Lung (tissue), 12 donors: ENCODE results near the gene NKAP. TPM values are rescaled to one million over a fixed set of nuclear protein-coding genes. Genes with fewer than 3 reads are reported as not detected.
"Not testable (repeated sequence)": the region's sequence is repeated elsewhere in the genome, so short reads cannot be mapped to it uniquely, and the experiment has no call there.

ENCODE experiments used
- ATAC-seq: fragments of 200-7000 bp; cut with Tn5 transposase; one replicate; pipeline ENCODE4 v1.9.1; 2020; ENCODE audit warnings: moderate number of reproducible peaks; ENCODE audit not compliant: insufficient read depth, low FRiP score
- DNase-seq, 3 donors: peaks; one replicate each; pipeline ENCODE4 v3.0.0-alpha.2; 2013 to 2017
- H3K27ac ChIP-seq, 2 donors: one replicate each; pipeline ENCODE4 v1.5.1; 2013; ENCODE audit warnings: mild to moderate bottlenecking in 2 of 2, moderate library complexity in 2 of 2, control low read depth in 1 of 2, inconsistent platforms in 1 of 2, low read depth in 1 of 2, low read length in 1 of 2
- H3K27me3 ChIP-seq, 3 donors: one replicate each; pipeline ENCODE4 v1.5.1; 2013; ENCODE audit warnings: low read length in 2 of 3; ENCODE audit not compliant: control insufficient read depth in 3 of 3, insufficient read depth in 3 of 3
- H3K36me3 ChIP-seq, 4 donors: one replicate each; pipeline ENCODE4 v1.5.1; 2013; ENCODE audit warnings: low read length in 4 of 4, mild to moderate bottlenecking in 1 of 4, moderate library complexity in 1 of 4; ENCODE audit not compliant: control insufficient read depth in 4 of 4, insufficient read depth in 4 of 4
- H3K4me1 ChIP-seq, 5 donors: one replicate each; pipeline ENCODE4 v1.5.1; 2013; ENCODE audit warnings: low read length in 5 of 5, mild to moderate bottlenecking in 2 of 5, moderate library complexity in 1 of 5; ENCODE audit not compliant: control insufficient read depth in 5 of 5, insufficient read depth in 5 of 5
- H3K4me3 ChIP-seq: one replicate; pipeline ENCODE4 v1.5.1; 2013; ENCODE audit warnings: mild to moderate bottlenecking, control low read depth, moderate library complexity
- H3K9ac ChIP-seq, 2 donors: one replicate each; pipeline ENCODE4 v1.5.1; 2013; ENCODE audit warnings: low read length in 2 of 2, control low read depth in 1 of 2; ENCODE audit not compliant: insufficient read depth in 1 of 2
- H3K9me3 ChIP-seq, 4 donors: one replicate each; pipeline ENCODE4 v1.5.1; 2013; ENCODE audit warnings: low read length in 3 of 4, mild to moderate bottlenecking in 1 of 4, moderate library complexity in 1 of 4; ENCODE audit not compliant: control insufficient read depth in 4 of 4, insufficient read depth in 3 of 4
- CTCF ChIP-seq: IDR thresholded peaks from 2 replicates; pipeline ENCODE4 v1.5.1; 2012; ENCODE audit warnings: mild to moderate bottlenecking; ENCODE audit errors: control extremely low read depth, extremely low read depth
- WGBS, 2 donors: extraction: QIAGEN DNeasy Blood & Tissue Kit; methylation state at CpG; one replicate each; pipeline ENCODE4 v1.1.7; 2013; 5-methylcytosine and 5-hydroxymethylcytosine counted together
- polyA plus RNA-seq, 2 donors: library from polyadenylated mRNA; stranded (reverse); fragments of 200-250 nt; gene quantifications; one replicate each; pipeline ENCODE4 v1.2.1, GENCODE V29; 2013
- total RNA-seq, 2 donors: library from RNA; depleted of rRNA in 1 of 2; stranded (reverse); fragments of >200 nt in 1 of 2; gene quantifications; one replicate each; pipeline ENCODE4 v1.2.1, GENCODE V29; 2014 to 2021
- donor health status: control.
- donor health status: control.
- donor health status: Bipolar disorder and iron deficiency.
- donor health status: healthy.
- donor health status: DM: yes; HTN: yes; CAD: no.

Gene NKAP
- total and polyA plus RNA-seq, 4 donors: 4.7 to 9.8 (median 8.4) TPM

- no peaks in the 10 kb centered on the region for H3K4me1 ChIP-seq
- H3K27ac ChIP-seq: no peak overlapping the region
- 57 to 90% methylated on average over 5 of the region's 5 CpGs for WGBS, 2 donors
- H3K27me3 ChIP-seq: no peaks in the 10 kb centered on the region
- DNase-seq (peak in 1 of 3 donors; percentile 18), ATAC-seq (no peak)
- no peak for TF ChIP-seq CTCF
- H3K9ac ChIP-seq: no peak overlapping the region
- no peaks in the 10 kb centered on the region for H3K9me3 ChIP-seq
- H3K36me3 ChIP-seq: no peaks in the 10 kb centered on the region
- H3K4me3 ChIP-seq: no peak overlapping the region
Measured at GRCh38 chrX:119971184-119971583, 27.6 kb upstream of the NKAP start.

- Histone ChIP-seq H3K9me3 (no peaks in the 10 kb centered on the region), H3K36me3 (no peaks in the 10 kb centered on the region), H3K4me1 (no peaks in the 10 kb centered on the region), H3K9ac (no peak overlapping the region), H3K27ac (no peak overlapping the region), H3K27me3 (no peaks in the 10 kb centered on the region), H3K4me3 (no peak overlapping the region)
- whole genome bisulfite sequencing, 2 donors: 54 to 73% methylated on average over 6 of the region's 6 CpGs
- DNase-seq (no peak), ATAC-seq (no peak)
- no peak for TF ChIP-seq CTCF
Measured at GRCh38 chrX:119970574-119970973, 27.0 kb upstream of the NKAP start.

- H3K4me1 ChIP-seq, H3K9me3 ChIP-seq, H3K27ac ChIP-seq, H3K4me3 ChIP-seq, H3K27me3 ChIP-seq, H3K36me3 ChIP-seq, H3K9ac ChIP-seq, ATAC-seq, DNase-seq: not testable (repeated sequence)
- 83% methylated on average over 1 of the region's 1 CpG for WGBS, 2 donors
Measured at GRCh38 chrX:119966837-119967236, 23.3 kb upstream of the NKAP start.

- Histone ChIP-seq H3K9me3 (no peaks in the 10 kb centered on the region), H3K4me1 (no peaks in the 10 kb centered on the region), H3K36me3 (no peaks in the 10 kb centered on the region), H3K27ac (no peak overlapping the region), H3K4me3 (no peak overlapping the region), H3K9ac (no peak overlapping the region), H3K27me3 (no peaks in the 10 kb centered on the region)
- TF ChIP-seq CTCF: no peak
- no peak for DNase-seq
- no peak for ATAC-seq
Measured at GRCh38 chrX:119960625-119961024, 17.1 kb upstream of the NKAP start.

GRCh38 chrX:119955807-119956570 is 12.4 kb upstream of the NKAP start:
- not testable (repeated sequence) for H3K4me1 ChIP-seq, H3K36me3 ChIP-seq, ATAC-seq, DNase-seq, H3K4me3 ChIP-seq, H3K9ac ChIP-seq, H3K27me3 ChIP-seq, H3K9me3 ChIP-seq, H3K27ac ChIP-seq
- 45 to 77% methylated on average over 21 of the region's 21 CpGs for WGBS, 2 donors
